LNCaP clone FGC (cell line): ENCODE results near the gene TPR.
A peak's percentile ranks its signal among the peaks of the same experiment; 100 is the strongest.

Experiments
- DNase-seq: peaks from one replicate; pipeline ENCODE4 v3.0.0-alpha.2; 2011; ENCODE audit warnings: low read depth
- H3K4me3 ChIP-seq: 2 replicates; pipeline ENCODE4 v1.5.1; 2011; ENCODE audit warnings: mild to moderate bottlenecking, low read depth, low read length, control low read depth
- TF ChIP-seq, protein P1 (sequence below): IDR thresholded peaks from 2 replicates; pipeline ENCODE4 v1.5.1; 2012; ENCODE audit warnings: mild to moderate bottlenecking; ENCODE audit not compliant: control insufficient read depth, insufficient read depth; ENCODE audit errors: extremely low read depth

TPR gene

DNA sequence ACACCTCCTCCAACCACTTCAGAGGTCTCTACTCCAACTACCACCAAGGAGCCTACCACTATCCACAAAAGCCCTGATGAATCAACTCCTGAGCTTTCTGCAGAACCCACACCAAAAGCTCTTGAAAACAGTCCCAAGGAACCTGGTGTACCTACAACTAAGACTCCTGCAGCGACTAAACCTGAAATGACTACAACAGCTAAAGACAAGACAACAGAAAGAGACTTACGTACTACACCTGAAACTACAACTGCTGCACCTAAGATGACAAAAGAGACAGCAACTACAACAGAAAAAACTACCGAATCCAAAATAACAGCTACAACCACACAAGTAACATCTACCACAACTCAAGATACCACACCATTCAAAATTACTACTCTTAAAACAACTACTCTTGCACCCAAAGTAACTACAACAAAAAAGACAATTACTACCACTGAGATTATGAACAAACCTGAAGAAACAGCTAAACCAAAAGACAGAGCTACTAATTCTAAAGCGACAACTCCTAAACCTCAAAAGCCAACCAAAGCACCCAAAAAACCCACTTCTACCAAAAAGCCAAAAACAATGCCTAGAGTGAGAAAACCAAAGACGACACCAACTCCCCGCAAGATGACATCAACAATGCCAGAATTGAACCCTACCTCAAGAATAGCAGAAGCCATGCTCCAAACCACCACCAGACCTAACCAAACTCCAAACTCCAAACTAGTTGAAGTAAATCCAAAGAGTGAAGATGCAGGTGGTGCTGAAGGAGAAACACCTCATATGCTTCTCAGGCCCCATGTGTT lies 66.6 kb downstream of the TPR start:
- TF ChIP-seq, protein P1, sequence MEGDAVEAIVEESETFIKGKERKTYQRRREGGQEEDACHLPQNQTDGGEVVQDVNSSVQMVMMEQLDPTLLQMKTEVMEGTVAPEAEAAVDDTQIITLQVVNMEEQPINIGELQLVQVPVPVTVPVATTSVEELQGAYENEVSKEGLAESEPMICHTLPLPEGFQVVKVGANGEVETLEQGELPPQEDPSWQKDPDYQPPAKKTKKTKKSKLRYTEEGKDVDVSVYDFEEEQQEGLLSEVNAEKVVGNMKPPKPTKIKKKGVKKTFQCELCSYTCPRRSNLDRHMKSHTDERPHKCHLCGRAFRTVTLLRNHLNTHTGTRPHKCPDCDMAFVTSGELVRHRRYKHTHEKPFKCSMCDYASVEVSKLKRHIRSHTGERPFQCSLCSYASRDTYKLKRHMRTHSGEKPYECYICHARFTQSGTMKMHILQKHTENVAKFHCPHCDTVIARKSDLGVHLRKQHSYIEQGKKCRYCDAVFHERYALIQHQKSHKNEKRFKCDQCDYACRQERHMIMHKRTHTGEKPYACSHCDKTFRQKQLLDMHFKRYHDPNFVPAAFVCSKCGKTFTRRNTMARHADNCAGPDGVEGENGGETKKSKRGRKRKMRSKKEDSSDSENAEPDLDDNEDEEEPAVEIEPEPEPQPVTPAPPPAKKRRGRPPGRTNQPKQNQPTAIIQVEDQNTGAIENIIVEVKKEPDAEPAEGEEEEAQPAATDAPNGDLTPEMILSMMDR = no peak
- no peak for DNase-seq
- no peak overlapping the region for H3K4me3 ChIP-seq

DNA sequence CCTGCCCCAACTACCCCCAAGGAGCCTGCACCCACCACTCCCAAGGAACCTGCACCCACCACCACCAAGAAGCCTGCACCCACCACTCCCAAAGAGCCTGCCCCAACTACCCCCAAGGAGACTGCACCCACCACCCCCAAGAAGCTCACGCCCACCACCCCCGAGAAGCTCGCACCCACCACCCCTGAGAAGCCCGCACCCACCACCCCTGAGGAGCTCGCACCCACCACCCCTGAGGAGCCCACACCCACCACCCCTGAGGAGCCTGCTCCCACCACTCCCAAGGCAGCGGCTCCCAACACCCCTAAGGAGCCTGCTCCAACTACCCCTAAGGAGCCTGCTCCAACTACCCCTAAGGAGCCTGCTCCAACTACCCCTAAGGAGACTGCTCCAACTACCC lies 67.6 kb downstream of the TPR start:
- DNase-seq = no peak
- no peak overlapping the region for H3K4me3 ChIP-seq
- TF ChIP-seq, protein P1 = no peak

DNA sequence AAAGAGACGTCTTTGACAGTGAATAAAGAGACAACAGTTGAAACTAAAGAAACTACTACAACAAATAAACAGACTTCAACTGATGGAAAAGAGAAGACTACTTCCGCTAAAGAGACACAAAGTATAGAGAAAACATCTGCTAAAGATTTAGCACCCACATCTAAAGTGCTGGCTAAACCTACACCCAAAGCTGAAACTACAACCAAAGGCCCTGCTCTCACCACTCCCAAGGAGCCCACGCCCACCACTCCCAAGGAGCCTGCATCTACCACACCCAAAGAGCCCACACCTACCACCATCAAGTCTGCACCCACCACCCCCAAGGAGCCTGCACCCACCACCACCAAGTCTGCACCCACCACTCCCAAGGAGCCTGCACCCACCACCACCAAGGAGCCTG lies 68.5 kb downstream of the TPR start:
- no peak for DNase-seq
- no peak overlapping the region for H3K4me3 ChIP-seq
- TF ChIP-seq, protein P1 = no peak

DNA sequence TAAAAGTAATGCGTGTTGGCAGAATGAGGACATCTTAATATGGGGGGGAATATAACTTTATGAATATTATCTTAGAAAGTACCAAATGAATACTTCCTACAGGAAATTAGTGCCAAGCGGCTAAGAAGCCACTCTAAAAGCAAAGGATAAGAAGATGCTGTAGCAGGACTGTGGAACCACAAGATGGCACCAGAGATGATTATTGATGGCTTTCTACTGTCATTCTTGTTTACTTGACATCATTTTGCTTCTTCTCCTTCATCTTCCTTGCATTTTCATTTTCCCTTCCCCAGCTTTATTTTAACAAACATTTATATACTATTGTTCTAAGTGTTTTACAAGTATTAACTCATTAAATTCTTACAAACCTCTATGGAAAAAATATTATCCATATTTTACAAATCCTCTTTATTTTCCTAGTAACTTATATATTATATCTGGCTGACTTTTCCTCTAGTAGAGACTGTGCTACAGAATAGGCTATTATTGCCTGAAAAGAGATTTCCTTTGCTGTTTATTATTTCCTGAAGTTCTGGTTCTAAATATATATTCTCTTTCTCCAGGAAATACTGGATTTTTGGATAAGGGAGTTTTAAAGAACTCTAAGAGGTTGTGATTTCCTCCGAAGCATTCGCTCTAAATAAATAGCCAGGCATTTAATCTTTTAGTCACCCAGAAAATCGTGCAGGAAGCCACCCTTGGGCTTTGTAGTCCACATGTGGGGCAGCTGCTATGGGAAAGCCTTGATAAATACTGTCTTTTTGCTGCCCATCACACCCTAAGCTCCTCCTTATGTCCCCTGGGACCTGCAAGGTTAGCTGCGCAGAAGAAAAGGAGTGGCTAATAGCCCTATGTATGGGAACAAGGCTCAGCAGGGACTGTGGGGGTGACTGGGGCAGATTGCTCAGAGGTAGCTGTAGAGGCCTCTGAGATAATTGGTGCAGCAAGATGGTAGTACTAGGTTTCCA lies 69.8 kb downstream of the TPR start:
- TF ChIP-seq, protein P1 = peak; percentile 73
- H3K4me3 ChIP-seq = no peak overlapping the region
- DNase-seq = peak; percentile 4

DNA sequence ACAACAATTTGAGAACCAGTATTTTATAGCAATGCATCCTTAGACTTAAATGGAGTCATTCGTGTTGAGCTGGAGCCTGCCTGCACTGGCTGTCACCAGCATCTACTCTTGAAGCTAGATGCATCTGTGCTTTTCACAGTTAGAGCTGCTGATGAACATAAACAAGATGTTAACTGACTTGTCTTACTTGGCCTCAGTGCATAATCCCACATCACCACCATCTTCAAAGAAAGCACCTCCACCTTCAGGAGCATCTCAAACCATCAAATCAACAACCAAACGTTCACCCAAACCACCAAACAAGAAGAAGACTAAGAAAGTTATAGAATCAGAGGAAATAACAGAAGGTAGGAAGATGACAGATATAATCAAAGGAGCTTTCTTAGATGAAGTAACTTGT lies 71.1 kb downstream of the TPR start:
- DNase-seq = no peak
- TF ChIP-seq, protein P1 = no peak
- H3K4me3 ChIP-seq = no peak overlapping the region

DNA sequence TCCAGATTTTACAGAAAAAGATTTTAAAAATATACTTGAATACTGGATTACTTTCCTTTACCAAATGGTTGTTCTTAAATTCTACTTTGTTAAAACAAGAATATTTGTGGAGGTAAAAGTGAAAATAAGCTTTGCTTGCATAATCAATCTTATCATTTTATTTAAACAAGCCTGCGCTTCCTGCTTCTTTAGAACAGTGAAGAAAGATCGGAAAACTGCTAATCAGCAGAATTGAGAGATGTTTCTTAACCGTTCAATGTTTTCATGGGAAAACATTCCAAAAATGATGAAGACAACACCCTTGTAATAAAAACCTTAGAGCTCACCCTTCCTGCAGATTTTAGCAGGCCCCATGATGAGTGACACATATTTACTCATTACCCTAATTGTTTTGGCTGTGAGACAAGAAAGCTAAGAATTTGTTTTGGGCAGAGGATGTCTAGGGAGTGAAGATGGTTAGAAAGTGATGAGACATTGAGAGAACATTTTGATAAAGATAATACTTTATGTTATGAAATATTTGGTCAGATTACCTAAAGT lies 72.6 kb downstream of the TPR start:
- no peak for DNase-seq
- TF ChIP-seq, protein P1 = no peak

More for the DNA sequence above, 72.6 kb downstream of the TPR start:
- no peak overlapping the region for H3K4me3 ChIP-seq
